Lower leg skin (tissue), 3 donors: ENCODE measurements around the gene ODF2.

Source experiments
- CTCF ChIP-seq, 3 donors: fragments of 450-650 bp; IDR thresholded peaks; one replicate each; pipeline ENCODE4 v1.5.1; 2016; ENCODE audit warnings: antibody characterized with exemption in 3 of 3, mild to moderate bottlenecking in 3 of 3, moderate library complexity in 2 of 3
- POLR2A ChIP-seq, 2 donors: fragments of 450-650 bp; IDR thresholded peaks; one replicate each; pipeline ENCODE4 v1.6.1; 2016 to 2017; ENCODE audit warnings: antibody characterized with exemption in 2 of 2, mild to moderate bottlenecking in 1 of 2, moderate library complexity in 1 of 2

DNA sequence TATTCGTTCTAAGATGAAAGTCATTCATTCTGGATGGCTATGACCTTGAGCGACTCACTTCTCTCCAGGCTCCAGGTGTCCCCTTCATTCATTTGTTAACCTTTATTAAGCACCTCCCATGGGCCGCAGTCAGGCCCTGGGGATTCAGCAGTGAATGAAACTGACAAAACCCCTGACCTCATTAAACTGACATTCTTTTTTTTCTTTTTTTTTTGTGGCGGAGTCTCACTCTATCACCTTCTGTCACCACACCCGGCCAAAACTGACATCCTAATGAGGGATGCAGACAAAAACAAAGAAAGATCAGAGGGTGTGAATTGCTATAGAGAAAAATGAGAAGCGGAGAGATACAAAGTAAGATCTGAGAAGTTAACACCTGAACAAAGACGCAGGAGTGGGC, 16.5 kb upstream of the ODF2 start:
- TF ChIP-seq POLR2A (IDR thresholded peaks at IDR 0.05) (no peak), CTCF (IDR thresholded peaks at IDR 0.05) (no peak)
